Mesenchymal stem cell (in vitro differentiated cells and primary cell): Measurements from ENCODE around the gene ZFYVE1. TPM values are rescaled to one million over a fixed set of nuclear protein-coding genes. Genes with fewer than 3 reads are reported as not detected.

Experiments used
- DNase-seq: peaks from one replicate; pipeline ENCODE4 v3.0.0-alpha.2; 2013
- H2AFZ ChIP-seq: one replicate; pipeline ENCODE4 v1.6.1; 2013; ENCODE audit warnings: low read depth, mild to moderate bottlenecking, control low read depth, inconsistent platforms, low read length, moderate library complexity
- H2AK5ac ChIP-seq: 2 replicates; pipeline ENCODE4 v1.6.1; 2013; ENCODE audit warnings: low read length, moderate library complexity, mild to moderate bottlenecking, inconsistent platforms; ENCODE audit not compliant: severe bottlenecking
- H2BK120ac ChIP-seq: one replicate; pipeline ENCODE4 v1.6.1; 2013; ENCODE audit warnings: low read depth, mild to moderate bottlenecking, inconsistent platforms, low read length, moderate library complexity
- H2BK12ac ChIP-seq, 2 experiments: one replicate each; pipeline ENCODE4 v1.6.1; 2013; ENCODE audit warnings: inconsistent platforms in 2 of 2, low read length in 2 of 2, mild to moderate bottlenecking in 2 of 2, moderate library complexity in 2 of 2, control low read depth in 1 of 2
- H2BK15ac ChIP-seq: one replicate; pipeline ENCODE4 v1.6.1; 2013; ENCODE audit warnings: mild to moderate bottlenecking, low read depth, inconsistent platforms; ENCODE audit not compliant: poor library complexity, severe bottlenecking
- H2BK5ac ChIP-seq: 2 replicates; pipeline ENCODE4 v1.6.1; 2013; ENCODE audit warnings: low read depth, mild to moderate bottlenecking, low read length, control low read depth, inconsistent platforms; ENCODE audit not compliant: poor library complexity, severe bottlenecking
- H3K14ac ChIP-seq, 2 experiments: one replicate each; pipeline ENCODE4 v1.6.1; 2013; ENCODE audit warnings: inconsistent platforms in 2 of 2, low read length in 2 of 2, control low read depth in 1 of 2, mild to moderate bottlenecking in 1 of 2, moderate library complexity in 1 of 2
- H3K18ac ChIP-seq, 2 experiments: one replicate each; pipeline ENCODE4 v1.6.1; 2013; ENCODE audit warnings: inconsistent platforms in 2 of 2, low read length in 2 of 2, control low read depth in 1 of 2, low read depth in 1 of 2, mild to moderate bottlenecking in 1 of 2
- H3K23ac ChIP-seq, 2 experiments: one replicate each; pipeline ENCODE4 v1.6.1; 2013; ENCODE audit warnings: inconsistent platforms in 2 of 2, low read length in 2 of 2, mild to moderate bottlenecking in 2 of 2, moderate library complexity in 2 of 2, control low read depth in 1 of 2
- H3K27ac ChIP-seq: 2 replicates; pipeline ENCODE4 v1.5.1; 2013; ENCODE audit warnings: mild to moderate bottlenecking, moderate library complexity, low read length, control low read depth, inconsistent platforms; ENCODE audit not compliant: poor library complexity, severe bottlenecking
- H3K27me3 ChIP-seq, 2 experiments: 2 replicates each; pipeline versions ENCODE4 v1.6.1 to v1.7.0; 2013; ENCODE audit warnings: low read length in 2 of 2, mild to moderate bottlenecking in 2 of 2, moderate library complexity in 2 of 2, control low read depth in 1 of 2, inconsistent platforms in 1 of 2; ENCODE audit not compliant: control insufficient read depth in 1 of 2, insufficient read depth in 1 of 2
- H3K36me3 ChIP-seq, 2 experiments: 2 replicates each; pipeline versions ENCODE4 v1.6.1 to v1.7.0; 2013; ENCODE audit warnings: low read length in 2 of 2, control low read depth in 1 of 2, inconsistent platforms in 1 of 2, low read depth in 1 of 2, mild to moderate bottlenecking in 1 of 2; ENCODE audit not compliant: insufficient read depth in 2 of 2, control insufficient read depth in 1 of 2
- H3K4ac ChIP-seq, 2 experiments: one replicate each; pipeline ENCODE4 v1.6.1; 2013; ENCODE audit warnings: inconsistent platforms in 2 of 2, low read length in 2 of 2, mild to moderate bottlenecking in 2 of 2, moderate library complexity in 2 of 2, control low read depth in 1 of 2, low read depth in 1 of 2
- H3K4me1 ChIP-seq: 2 replicates; pipeline ENCODE4 v1.6.1; 2013; ENCODE audit warnings: low read depth, low read length, control low read depth; ENCODE audit not compliant: control insufficient read depth, insufficient read depth
- H3K4me2 ChIP-seq: 2 replicates; pipeline ENCODE4 v1.6.1; 2013; ENCODE audit warnings: low read length, mild to moderate bottlenecking, inconsistent platforms; ENCODE audit not compliant: poor library complexity, severe bottlenecking
- H3K4me3 ChIP-seq, 2 experiments: 2 replicates each; pipeline versions ENCODE4 v1.5.1 to v1.7.0; 2013; ENCODE audit warnings: low read length in 2 of 2, mild to moderate bottlenecking in 2 of 2, control low read depth in 1 of 2, low read depth in 1 of 2; ENCODE audit not compliant: insufficient read depth in 1 of 2
- H3K79me1 ChIP-seq: replicated peaks from 2 replicates; pipeline ENCODE4 v1.6.1; 2013; ENCODE audit warnings: mild to moderate bottlenecking, control low read depth, low read length, inconsistent platforms; ENCODE audit not compliant: poor library complexity, severe bottlenecking
- H3K9ac ChIP-seq: 2 replicates; pipeline ENCODE4 v1.7.0; 2013; ENCODE audit warnings: mild to moderate bottlenecking, low read length, moderate library complexity
- H3K9me3 ChIP-seq: 2 replicates; pipeline ENCODE4 v1.7.0; 2013; ENCODE audit warnings: mild to moderate bottlenecking, low read length; ENCODE audit not compliant: control insufficient read depth
- H4K8ac ChIP-seq: one replicate; pipeline ENCODE4 v1.6.1; 2013; ENCODE audit warnings: inconsistent platforms, mild to moderate bottlenecking, low read length, moderate library complexity
- H4K91ac ChIP-seq: one replicate; pipeline ENCODE4 v1.6.1; 2013; ENCODE audit warnings: mild to moderate bottlenecking, low read length, inconsistent platforms
- WGBS: methylation state at CpG from one replicate; pipeline ENCODE4 v1.1.7; 2013; ENCODE audit warnings: mixed read lengths; 5-methylcytosine and 5-hydroxymethylcytosine counted together
- small RNA-seq: library from polyadenylated mRNA; stranded (forward); fragments of <200 nt; extraction: miRNeasy Mini kit (QIAGEN cat#:217004); gene quantifications from one replicate; pipeline ENCODE3, GENCODE V24; 2013; ENCODE audit warnings: low read depth

ZFYVE1 gene

GRCh38 chr14:72920008-72920407 is 106.9 kb downstream of the ZFYVE1 start:
- Histone ChIP-seq H2BK12ac (no peak overlapping the region), H4K91ac (no peak overlapping the region), H4K8ac (no peak overlapping the region), H3K79me1 (no peaks in the 10 kb centered on the region), H3K27me3 (peaks cover 5 to 36% of the 10 kb centered on the region in 2 experiments), H3K4ac (no peak overlapping the region), H3K4me2 (no peak overlapping the region), H2AFZ (no peak overlapping the region), H3K36me3 (no peaks in the 10 kb centered on the region), H3K9ac (no peak overlapping the region), H2AK5ac (no peak overlapping the region), H3K4me3 (no peak overlapping the region), H2BK5ac (no peak overlapping the region), H3K18ac (no peak overlapping the region), H3K14ac (no peak overlapping the region), H3K4me1 (no peaks in the 10 kb centered on the region), H3K27ac (no peak overlapping the region), H2BK15ac (no peak overlapping the region), H3K23ac (no peak overlapping the region), H3K9me3 (no peaks in the 10 kb centered on the region), H2BK120ac (no peak overlapping the region)
- no peak for DNase-seq
- 92% methylated on average over 2 of the region's 2 CpGs for WGBS

Small RNAs within 50 kb of the gene (small RNA-seq; reads per million reads assigned to genes)
- not detected for gene RN7SL586P
